ENCODE measurements around the gene DDX24.

GRCh38 chr14:94077111-94077821 is 3.7 kb downstream of the DDX24 start:
- no peak for TF ChIP-seq CTCF (IDR thresholded peaks at IDR 0.05)
- no peak for TF ChIP-seq POLR2A (IDR thresholded peaks at IDR 0.05)

Measured in adrenal gland (tissue), 5 donors.